ENCODE results near the gene RCBTB1. TPM values are rescaled to one million over a fixed set of nuclear protein-coding genes. Genes with fewer than 3 reads are reported as not detected.
A peak's percentile ranks its signal among the peaks of the same experiment; 100 is the strongest.

Gene RCBTB1
- total RNA-seq, 4 donors from 2014 or later = 2.0 to 15.1 (median 5.7) TPM

DNA sequence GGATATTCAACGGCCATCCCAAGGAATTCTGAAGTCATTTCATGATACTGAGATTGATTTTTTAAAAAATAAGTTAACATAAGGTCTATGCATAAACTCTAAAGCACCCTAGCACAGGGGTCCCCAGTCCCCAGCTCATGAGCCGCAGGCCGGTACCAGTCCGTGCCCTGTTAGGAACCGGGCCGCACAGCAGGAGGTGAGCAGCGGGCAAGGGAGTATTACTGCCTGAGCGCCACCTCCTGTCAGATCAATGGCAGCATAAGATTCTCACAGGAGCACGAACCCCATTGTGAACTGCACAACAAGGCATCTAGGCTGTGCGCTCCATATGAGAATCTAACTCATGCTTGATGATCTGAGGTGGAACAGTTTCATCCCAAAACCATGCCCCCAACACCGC is 31.0 kb downstream of the RCBTB1 start:
- 79 to 89% methylated on average over 8 to 10 of the region's 11 CpGs for WGBS, 2 donors
- DNase-seq = no peak

DNA sequence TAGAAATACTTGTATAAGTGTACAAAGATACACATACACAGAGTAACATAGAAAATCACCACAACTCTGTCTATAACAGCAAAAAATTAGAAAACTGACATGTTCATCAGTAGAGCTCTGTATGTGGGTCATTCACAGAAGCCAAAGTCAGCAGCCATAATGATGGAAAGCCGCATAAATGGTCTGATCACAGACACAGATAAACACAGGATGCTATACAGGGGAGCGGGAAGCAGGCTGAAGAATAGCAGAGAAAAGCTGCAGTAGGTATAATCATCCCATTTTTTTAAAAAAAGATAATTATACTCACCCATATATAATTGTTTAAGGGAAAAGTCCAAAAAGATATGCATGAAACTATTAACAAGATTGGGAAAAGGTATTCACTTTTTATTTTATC is 31.5 kb downstream of the RCBTB1 start:
- WGBS, 2 donors = 92% methylated on average over 2 of the region's 2 CpGs
- Histone ChIP-seq H3K27ac (no peak overlapping the region), H3K4me1 (no peaks in the 10 kb centered on the region), H3K4me3 (no peak overlapping the region), H3K36me3 (peaks cover 0 to 87% (median 0%) of the 10 kb centered on the region in 3 donors), H3K9me3 (no peaks in the 10 kb centered on the region), H3K27me3 (no peaks in the 10 kb centered on the region)
- TF ChIP-seq, protein P1, sequence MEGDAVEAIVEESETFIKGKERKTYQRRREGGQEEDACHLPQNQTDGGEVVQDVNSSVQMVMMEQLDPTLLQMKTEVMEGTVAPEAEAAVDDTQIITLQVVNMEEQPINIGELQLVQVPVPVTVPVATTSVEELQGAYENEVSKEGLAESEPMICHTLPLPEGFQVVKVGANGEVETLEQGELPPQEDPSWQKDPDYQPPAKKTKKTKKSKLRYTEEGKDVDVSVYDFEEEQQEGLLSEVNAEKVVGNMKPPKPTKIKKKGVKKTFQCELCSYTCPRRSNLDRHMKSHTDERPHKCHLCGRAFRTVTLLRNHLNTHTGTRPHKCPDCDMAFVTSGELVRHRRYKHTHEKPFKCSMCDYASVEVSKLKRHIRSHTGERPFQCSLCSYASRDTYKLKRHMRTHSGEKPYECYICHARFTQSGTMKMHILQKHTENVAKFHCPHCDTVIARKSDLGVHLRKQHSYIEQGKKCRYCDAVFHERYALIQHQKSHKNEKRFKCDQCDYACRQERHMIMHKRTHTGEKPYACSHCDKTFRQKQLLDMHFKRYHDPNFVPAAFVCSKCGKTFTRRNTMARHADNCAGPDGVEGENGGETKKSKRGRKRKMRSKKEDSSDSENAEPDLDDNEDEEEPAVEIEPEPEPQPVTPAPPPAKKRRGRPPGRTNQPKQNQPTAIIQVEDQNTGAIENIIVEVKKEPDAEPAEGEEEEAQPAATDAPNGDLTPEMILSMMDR (IDR thresholded peaks at IDR 0.05) = no peak
- TF ChIP-seq POLR2A (IDR thresholded peaks at IDR 0.05) = no peak
- intact Hi-C loops (cut with DNase I) = no loop called here
- DNase-seq = no peak

More for the DNA sequence above, 31.0 kb downstream of the RCBTB1 start:
- Histone ChIP-seq H3K4me3 (no peak overlapping the region), H3K27me3 (no peaks in the 10 kb centered on the region), H3K4me1 (no peaks in the 10 kb centered on the region), H3K36me3 (peaks cover 0 to 87% (median 0%) of the 10 kb centered on the region in 3 donors), H3K27ac (no peak overlapping the region), H3K9me3 (no peaks in the 10 kb centered on the region)
- TF ChIP-seq, protein P1 (IDR thresholded peaks at IDR 0.05) = no peak
- no peak for TF ChIP-seq POLR2A (IDR thresholded peaks at IDR 0.05)
- intact Hi-C loops (cut with DNase I) = no loop called here

- no peak for DNase-seq
- intact Hi-C loops (cut with DNase I) = no loop called here
- TF ChIP-seq, protein P1 (IDR thresholded peaks at IDR 0.05) = no peak
- TF ChIP-seq POLR2A (IDR thresholded peaks at IDR 0.05) = no peak
- H3K4me3 ChIP-seq = no peak overlapping the region
- H3K9me3 ChIP-seq = no peaks in the 10 kb centered on the region
- H3K27me3 ChIP-seq = no peaks in the 10 kb centered on the region
- peaks cover 0 to 90% (median 0%) of the 10 kb centered on the region in 3 donors for H3K36me3 ChIP-seq
- H3K4me1 ChIP-seq = no peaks in the 10 kb centered on the region
- peak overlapping the region in 1 of 4 donors; percentile 28 for H3K27ac ChIP-seq
- WGBS, 2 donors = 83 to 89% methylated on average over 7 to 10 of the region's 10 CpGs
These were observed 34.3 kb downstream of the RCBTB1 start for GRCh38 chr13:49550942-49551644.

DNA sequence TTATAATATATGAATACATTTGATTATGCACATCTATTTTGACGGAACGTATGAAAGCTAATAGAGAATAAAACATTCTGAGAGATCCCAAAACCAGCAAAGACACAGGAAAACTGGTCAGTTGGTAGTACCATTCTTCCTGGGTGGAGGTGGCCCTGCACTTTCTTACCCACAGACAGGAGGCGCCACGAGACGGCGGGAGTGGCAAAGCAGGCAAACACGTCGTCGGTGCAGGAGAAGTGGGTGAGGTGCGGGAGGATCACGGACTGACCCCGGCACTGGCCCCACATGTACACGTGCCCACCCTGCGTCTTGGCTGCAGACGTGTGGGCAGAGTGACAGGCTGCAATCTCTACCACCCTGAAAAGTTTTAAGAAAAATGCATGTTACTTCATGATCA is 36.1 kb downstream of the RCBTB1 start:
- H3K9me3 ChIP-seq = no peaks in the 10 kb centered on the region
- H3K27me3 ChIP-seq = no peaks in the 10 kb centered on the region
- no peaks in the 10 kb centered on the region for H3K4me1 ChIP-seq
- H3K4me3 ChIP-seq = no peak overlapping the region
- no peak overlapping the region for H3K27ac ChIP-seq
- DNase-seq = no peak
- H3K36me3 ChIP-seq = peaks cover 0 to 91% (median 0%) of the 10 kb centered on the region in 3 donors
- TF ChIP-seq POLR2A (IDR thresholded peaks at IDR 0.05) = no peak
- TF ChIP-seq, protein P1 (IDR thresholded peaks at IDR 0.05) = peak in 1 of 6 experiments; percentile 9
- intact Hi-C loops (cut with DNase I) = no loop called here
- WGBS, 2 donors = 83 to 86% methylated on average over 15 of the region's 15 CpGs

- intact Hi-C loops (cut with DNase I) = no loop called here
- peaks cover 0 to 90% (median 0%) of the 10 kb centered on the region in 3 donors for H3K36me3 ChIP-seq
These were observed 38.8 kb downstream of the RCBTB1 start for GRCh38 chr13:49546561-49546960.

More at GRCh38 chr13:49546561-49546960, 38.8 kb downstream of the RCBTB1 start:
- no peak overlapping the region for H3K4me3 ChIP-seq
- H3K27ac ChIP-seq = no peak overlapping the region
- 86 to 91% methylated on average over 5 to 9 of the region's 9 CpGs for WGBS, 2 donors
- no peak for DNase-seq
- TF ChIP-seq POLR2A (IDR thresholded peaks at IDR 0.05) = no peak
- TF ChIP-seq, protein P1 (IDR thresholded peaks at IDR 0.05) = no peak
- H3K9me3 ChIP-seq = no peaks in the 10 kb centered on the region
- no peaks in the 10 kb centered on the region for H3K4me1 ChIP-seq
- no peaks in the 10 kb centered on the region for H3K27me3 ChIP-seq
